Glomerular endothelial cell (primary cell): ENCODE measurements around the gene SHROOM3. TPM values are rescaled to one million over a fixed set of nuclear protein-coding genes. Genes with fewer than 3 reads are reported as not detected.
"Not testable (repeated sequence)": the region's sequence is repeated elsewhere in the genome, so short reads cannot be mapped to it uniquely, and the experiment has no call there.

Experiments
- DNase-seq: peaks from one replicate; pipeline ENCODE4 v3.0.0-alpha.2; 2011; ENCODE audit warnings: low read depth, low spot score; ENCODE audit errors: extremely low read depth
- total RNA-seq: library from RNA; depleted of rRNA; stranded (reverse); fragments of >200 nt; gene quantifications from 2 replicates; pipeline ENCODE4 v1.2.3, GENCODE V29; 2015

The SHROOM3 gene
- total RNA-seq, result 3.8 and 9.5 TPM in 2 replicates

GRCh38 chr4:76434901-76435527, at the start of gene SHROOM3:
Gene SHROOM3, plus strand, starts transcription at chr4:76435229. Its CDS starts 824 bp downstream, at chr4:76436053.
- no peak for DNase-seq

GRCh38 chr4:76385974-76386373, 49.1 kb upstream of the SHROOM3 start:
- DNase-seq, result no peak

GRCh38 chr4:76386566-76387305, 48.3 kb upstream of the SHROOM3 start:
- DNase-seq, result no peak

- DNase-seq, result no peak
These were observed 46.7 kb upstream of the SHROOM3 start for GRCh38 chr4:76388160-76388908.

GRCh38 chr4:76401654-76402053, 33.4 kb upstream of the SHROOM3 start:
- no peak for DNase-seq

- DNase-seq, result no peak
These were observed 28.9 kb upstream of the SHROOM3 start for GRCh38 chr4:76406081-76406480.

GRCh38 chr4:76407440-76408119, 27.4 kb upstream of the SHROOM3 start:
- DNase-seq, result no peak

- no peak for DNase-seq
These were observed 24.4 kb upstream of the SHROOM3 start for GRCh38 chr4:76410636-76411035.

- DNase-seq, result no peak
These were observed 14.8 kb upstream of the SHROOM3 start for GRCh38 chr4:76420188-76420761.

GRCh38 chr4:76420762-76421581, 14.1 kb upstream of the SHROOM3 start, which contains the start of gene CCDC158:
Gene CCDC158, minus strand, starts transcription at chr4:76421141. Its CDS starts 17,934 bp downstream, at chr4:76403207.
- no peak for DNase-seq

GRCh38 chr4:76423159-76423558, 11.9 kb upstream of the SHROOM3 start:
- not testable (repeated sequence) for DNase-seq

GRCh38 chr4:76426272-76426671, 8.8 kb upstream of the SHROOM3 start:
- no peak for DNase-seq

- no peak for DNase-seq
These were observed 5.4 kb upstream of the SHROOM3 start for GRCh38 chr4:76429636-76430035.

- DNase-seq, result peak; percentile 42
These were observed 4.3 kb upstream of the SHROOM3 start for GRCh38 chr4:76430519-76431388.

- no peak for DNase-seq
These were observed 695 bp downstream of the SHROOM3 start for GRCh38 chr4:76435528-76436319.

GRCh38 chr4:76439491-76439890, 4.5 kb downstream of the SHROOM3 start:
- no peak for DNase-seq

- no peak for DNase-seq
These were observed 6.9 kb downstream of the SHROOM3 start for GRCh38 chr4:76441881-76442280.

GRCh38 chr4:76442807-76443206, 7.8 kb downstream of the SHROOM3 start:
- DNase-seq, result no peak
